Kidney capillary endothelial cell (primary cell): ENCODE data around the gene PSTPIP2.
"Not testable (repeated sequence)": the region's sequence is repeated elsewhere in the genome, so short reads cannot be mapped to it uniquely, and the experiment has no call there.

Source experiments
- DNase-seq: peaks from one replicate; pipeline ENCODE4 v3.0.0-alpha.2; 2018; ENCODE audit warnings: low spot score

The PSTPIP2 gene

GRCh38 chr18:46069524-46069923, 2.5 kb downstream of the PSTPIP2 start:
- no peak for DNase-seq

- no peak for DNase-seq
Observed at GRCh38 chr18:46068763-46069162, 3.3 kb downstream of the PSTPIP2 start.

- DNase-seq: no peak
Observed at GRCh38 chr18:46067438-46068007, 4.5 kb downstream of the PSTPIP2 start.

- no peak for DNase-seq
Observed at GRCh38 chr18:46062781-46063180, 9.3 kb downstream of the PSTPIP2 start.

GRCh38 chr18:46061796-46062195, 10.3 kb downstream of the PSTPIP2 start:
- no peak for DNase-seq

GRCh38 chr18:46061387-46061786, 10.7 kb downstream of the PSTPIP2 start:
- DNase-seq: no peak

GRCh38 chr18:46060359-46060841, 11.7 kb downstream of the PSTPIP2 start:
- no peak for DNase-seq

GRCh38 chr18:46055838-46056230, 16.2 kb downstream of the PSTPIP2 start:
- no peak for DNase-seq

GRCh38 chr18:46054956-46055837, 16.9 kb downstream of the PSTPIP2 start:
- DNase-seq: no peak

GRCh38 chr18:46053368-46054095, 18.5 kb downstream of the PSTPIP2 start:
- no peak for DNase-seq

GRCh38 chr18:46051731-46052461, 20.2 kb downstream of the PSTPIP2 start:
- DNase-seq: no peak

GRCh38 chr18:46050268-46050667, 21.8 kb downstream of the PSTPIP2 start:
- no peak for DNase-seq

- no peak for DNase-seq
Observed at GRCh38 chr18:46048641-46049040, 23.4 kb downstream of the PSTPIP2 start.

GRCh38 chr18:46047369-46047768, 24.7 kb downstream of the PSTPIP2 start:
- DNase-seq: not testable (repeated sequence)

- no peak for DNase-seq
Observed at GRCh38 chr18:46046688-46047087, 25.4 kb downstream of the PSTPIP2 start.

GRCh38 chr18:46046126-46046525, 25.9 kb downstream of the PSTPIP2 start:
- no peak for DNase-seq

GRCh38 chr18:46042571-46043123, 29.4 kb downstream of the PSTPIP2 start:
- no peak for DNase-seq

GRCh38 chr18:46040747-46041104, 31.3 kb downstream of the PSTPIP2 start:
- DNase-seq: no peak

GRCh38 chr18:46040033-46040746, 31.9 kb downstream of the PSTPIP2 start:
- DNase-seq: no peak

GRCh38 chr18:46037512-46038305, 34.4 kb downstream of the PSTPIP2 start:
- no peak for DNase-seq
